Activated T-helper 1 cell treated with anti-CD3 and anti-CD28 coated beads, Interleukin-12 subunit alpha, Interleukin-12 subunit beta, Interleukin-2, Interleukin-4 antibody, amounts not matched to agents 30 ng/mL and 10 ng/mL and 1 ng/mL, durations not matched to agents 14 hours and 24 hours and 36 hours (primary cell): ENCODE data around the gene CWH43. TPM values are rescaled to one million over a fixed set of nuclear protein-coding genes. Genes with fewer than 3 reads are reported as not detected.
"Not testable (repeated sequence)": the region's sequence is repeated elsewhere in the genome, so short reads cannot be mapped to it uniquely, and the experiment has no call there.

ENCODE experiments used
- DNase-seq: peaks from one replicate; pipeline ENCODE4 v3.0.0; 2021; ENCODE audit warnings: low spot score
- H3K27ac Mint-ChIP-seq: one replicate; pipeline ENCODE4 v1.8.0; 2021; ENCODE audit warnings: mild to moderate bottlenecking, mixed read lengths
- H3K27me3 Mint-ChIP-seq: one replicate; pipeline ENCODE4 v1.8.0; 2022; ENCODE audit warnings: mild to moderate bottlenecking, moderate library complexity, mixed read lengths; ENCODE audit not compliant: insufficient read depth
- H3K36me3 Mint-ChIP-seq: one replicate; pipeline ENCODE4 v1.8.0; 2021; ENCODE audit warnings: low read depth, mixed read lengths
- H3K4me1 Mint-ChIP-seq: one replicate; pipeline ENCODE4 v1.8.0; 2021; ENCODE audit warnings: low read depth, mixed read lengths
- H3K4me3 Mint-ChIP-seq: one replicate; pipeline ENCODE4 v1.8.0; 2021; ENCODE audit warnings: mild to moderate bottlenecking, moderate library complexity, mixed read lengths
- H3K9me3 Mint-ChIP-seq: one replicate; pipeline ENCODE4 v1.8.0; 2021; ENCODE audit warnings: mixed read lengths
- intact Hi-C: fragments of 100-400 bp; cut with micrococcal nuclease; formaldehyde crosslinking; loops from one replicate; pipeline ENCODE4 v1.15.1; 2024
- total RNA-seq: library from RNA; stranded (reverse); gene quantifications from 2 replicates; pipeline ENCODE4 v1.2.3, GENCODE V29; 2022

Gene CWH43
- total RNA-seq, 1 donor from 2014 or later: not detected

GRCh38 chr4:48958582-48958981, 27.5 kb upstream of the CWH43 start:
- Mint-ChIP-seq H3K36me3 (no peaks in the 10 kb centered on the region), H3K27ac (no peak overlapping the region), H3K27me3 (peaks cover 7% of the 10 kb centered on the region), H3K4me1 (no peaks in the 10 kb centered on the region), H3K9me3 (no peaks in the 10 kb centered on the region), H3K4me3 (no peak overlapping the region)
- DNase-seq: no peak
- intact Hi-C loops: no loop called here

- H3K27me3 Mint-ChIP-seq: peaks cover 7% of the 10 kb centered on the region
- no peaks in the 10 kb centered on the region for H3K9me3 Mint-ChIP-seq
- H3K4me3 Mint-ChIP-seq: no peak overlapping the region
- H3K27ac Mint-ChIP-seq: no peak overlapping the region
- intact Hi-C loops: loop anchor here (5.0 kb wide), 3 partner anchors 54 to 834 kb away; partner anchors contain the start of gene OCIAD2
- no peaks in the 10 kb centered on the region for H3K4me1 Mint-ChIP-seq
- no peaks in the 10 kb centered on the region for H3K36me3 Mint-ChIP-seq
- DNase-seq: no peak
These were observed 25.0 kb upstream of the CWH43 start for GRCh38 chr4:48960988-48961635.

- H3K27ac Mint-ChIP-seq: no peak overlapping the region
- H3K9me3 Mint-ChIP-seq: no peaks in the 10 kb centered on the region
- intact Hi-C loops: loop anchor here (1.0 to 5.0 kb wide), 8 partner anchors 55 to 835 kb away; partner anchors contain the start of genes FRYL and OCIAD2
- no peak for DNase-seq
- H3K4me3 Mint-ChIP-seq: no peak overlapping the region
- H3K27me3 Mint-ChIP-seq: peaks cover 7% of the 10 kb centered on the region
- no peaks in the 10 kb centered on the region for H3K4me1 Mint-ChIP-seq
- no peaks in the 10 kb centered on the region for H3K36me3 Mint-ChIP-seq
These were observed 23.4 kb upstream of the CWH43 start for GRCh38 chr4:48962636-48963035.

GRCh38 chr4:48963042-48963679, 22.9 kb upstream of the CWH43 start:
- H3K4me3 Mint-ChIP-seq: no peak overlapping the region
- H3K27me3 Mint-ChIP-seq: peaks cover 4% of the 10 kb centered on the region
- no peaks in the 10 kb centered on the region for H3K36me3 Mint-ChIP-seq

GRCh38 chr4:48967101-48967500, 19.0 kb upstream of the CWH43 start:
- Mint-ChIP-seq H3K36me3 (no peaks in the 10 kb centered on the region), H3K9me3 (no peaks in the 10 kb centered on the region), H3K4me3 (no peak overlapping the region), H3K27ac (no peak overlapping the region), H3K27me3 (no peaks in the 10 kb centered on the region), H3K4me1 (no peaks in the 10 kb centered on the region)
- no peak for DNase-seq
- intact Hi-C loops: no loop called here

More at GRCh38 chr4:48963042-48963679, 22.9 kb upstream of the CWH43 start:
- DNase-seq: peak; percentile 54
- Mint-ChIP-seq H3K9me3 (no peaks in the 10 kb centered on the region), H3K4me1 (no peaks in the 10 kb centered on the region), H3K27ac (no peak overlapping the region)
- intact Hi-C loops: loop anchor here (1.0 to 5.0 kb wide), 8 partner anchors 56 to 836 kb away; partner anchors contain the start of genes FRYL and OCIAD2

- H3K27me3 Mint-ChIP-seq: no peaks in the 10 kb centered on the region
These were observed 18.4 kb upstream of the CWH43 start for GRCh38 chr4:48967631-48968030.

GRCh38 chr4:48968814-48969213, 17.3 kb upstream of the CWH43 start:
- DNase-seq: no peak
- Mint-ChIP-seq H3K9me3 (no peaks in the 10 kb centered on the region), H3K4me3 (no peak overlapping the region), H3K27ac (no peak overlapping the region), H3K27me3 (peaks cover 3% of the 10 kb centered on the region), H3K4me1 (no peaks in the 10 kb centered on the region), H3K36me3 (no peaks in the 10 kb centered on the region)
- intact Hi-C loops: no loop called here

More at GRCh38 chr4:48967631-48968030, 18.4 kb upstream of the CWH43 start:
- H3K9me3 Mint-ChIP-seq: no peaks in the 10 kb centered on the region
- no peak overlapping the region for H3K4me3 Mint-ChIP-seq
- no peak overlapping the region for H3K27ac Mint-ChIP-seq
- H3K36me3 Mint-ChIP-seq: no peaks in the 10 kb centered on the region
- intact Hi-C loops: no loop called here
- DNase-seq: no peak
- no peaks in the 10 kb centered on the region for H3K4me1 Mint-ChIP-seq

GRCh38 chr4:48970471-48970921, 15.6 kb upstream of the CWH43 start:
- Mint-ChIP-seq H3K36me3 (no peaks in the 10 kb centered on the region), H3K27ac (no peak overlapping the region), H3K4me3 (no peak overlapping the region), H3K27me3 (peaks cover 6% of the 10 kb centered on the region), H3K9me3 (no peaks in the 10 kb centered on the region), H3K4me1 (no peaks in the 10 kb centered on the region)
- intact Hi-C loops: no loop called here
- no peak for DNase-seq

- DNase-seq: no peak
- Mint-ChIP-seq H3K36me3 (no peaks in the 10 kb centered on the region), H3K27ac (no peak overlapping the region), H3K9me3 (no peaks in the 10 kb centered on the region), H3K4me1 (no peaks in the 10 kb centered on the region), H3K4me3 (no peak overlapping the region), H3K27me3 (peaks cover 6% of the 10 kb centered on the region)
- intact Hi-C loops: no loop called here
These were observed 11.0 kb upstream of the CWH43 start for GRCh38 chr4:48974979-48975640.

GRCh38 chr4:48976041-48976440, 10.0 kb upstream of the CWH43 start:
- Mint-ChIP-seq H3K27me3 (peaks cover 6% of the 10 kb centered on the region), H3K4me1 (no peaks in the 10 kb centered on the region), H3K27ac (no peak overlapping the region), H3K9me3 (no peaks in the 10 kb centered on the region), H3K4me3 (no peak overlapping the region), H3K36me3 (no peaks in the 10 kb centered on the region)
- no peak for DNase-seq
- intact Hi-C loops: no loop called here

- Mint-ChIP-seq H3K27ac (no peak overlapping the region), H3K27me3 (peaks cover 10% of the 10 kb centered on the region), H3K4me1 (no peaks in the 10 kb centered on the region), H3K36me3 (no peaks in the 10 kb centered on the region), H3K9me3 (no peaks in the 10 kb centered on the region), H3K4me3 (no peak overlapping the region)
- no peak for DNase-seq
- intact Hi-C loops: no loop called here
These were observed 6.0 kb upstream of the CWH43 start for GRCh38 chr4:48979914-48980579.

GRCh38 chr4:48984005-48984404, 2.1 kb upstream of the CWH43 start:
- H3K27ac Mint-ChIP-seq, intact Hi-C loops, H3K4me1 Mint-ChIP-seq, H3K4me3 Mint-ChIP-seq, DNase-seq, H3K36me3 Mint-ChIP-seq, H3K9me3 Mint-ChIP-seq: not testable (repeated sequence)
- H3K27me3 Mint-ChIP-seq: peaks cover 23% of the 10 kb centered on the region

- Mint-ChIP-seq H3K4me1 (no peaks in the 10 kb centered on the region), H3K27me3 (peaks cover 25% of the 10 kb centered on the region), H3K4me3 (no peak overlapping the region), H3K36me3 (no peaks in the 10 kb centered on the region), H3K27ac (no peak overlapping the region), H3K9me3 (no peaks in the 10 kb centered on the region)
- no peak for DNase-seq
- intact Hi-C loops: no loop called here
These were observed 486 bp upstream of the CWH43 start for GRCh38 chr4:48985602-48985975.
